Subcutaneous adipose tissue (tissue), 4 donors: ENCODE data around the gene NFX1. TPM values are rescaled to one million over a fixed set of nuclear protein-coding genes. Genes with fewer than 3 reads are reported as not detected.

Experiments
- total RNA-seq, 4 donors: library from RNA; depleted of rRNA; stranded (reverse); fragments of >200 nt; gene quantifications; one replicate each; pipeline ENCODE4 v1.1.0, GENCODE V29; 2016
- TF ChIP-seq, protein P1 (sequence below): fragments of 450-650 bp; IDR thresholded peaks from one replicate; pipeline ENCODE4 v1.5.1; 2016; ENCODE audit warnings: low read depth, mild to moderate bottlenecking, control low read depth, antibody characterized with exemption, moderate library complexity

The NFX1 gene
- total RNA-seq, 4 donors from 2014 or later, result 33.5 to 43.2 (median 39.0) TPM

GRCh38 chr9:33320568-33321261 lies 30.4 kb downstream of the NFX1 start:
- TF ChIP-seq, protein P1, sequence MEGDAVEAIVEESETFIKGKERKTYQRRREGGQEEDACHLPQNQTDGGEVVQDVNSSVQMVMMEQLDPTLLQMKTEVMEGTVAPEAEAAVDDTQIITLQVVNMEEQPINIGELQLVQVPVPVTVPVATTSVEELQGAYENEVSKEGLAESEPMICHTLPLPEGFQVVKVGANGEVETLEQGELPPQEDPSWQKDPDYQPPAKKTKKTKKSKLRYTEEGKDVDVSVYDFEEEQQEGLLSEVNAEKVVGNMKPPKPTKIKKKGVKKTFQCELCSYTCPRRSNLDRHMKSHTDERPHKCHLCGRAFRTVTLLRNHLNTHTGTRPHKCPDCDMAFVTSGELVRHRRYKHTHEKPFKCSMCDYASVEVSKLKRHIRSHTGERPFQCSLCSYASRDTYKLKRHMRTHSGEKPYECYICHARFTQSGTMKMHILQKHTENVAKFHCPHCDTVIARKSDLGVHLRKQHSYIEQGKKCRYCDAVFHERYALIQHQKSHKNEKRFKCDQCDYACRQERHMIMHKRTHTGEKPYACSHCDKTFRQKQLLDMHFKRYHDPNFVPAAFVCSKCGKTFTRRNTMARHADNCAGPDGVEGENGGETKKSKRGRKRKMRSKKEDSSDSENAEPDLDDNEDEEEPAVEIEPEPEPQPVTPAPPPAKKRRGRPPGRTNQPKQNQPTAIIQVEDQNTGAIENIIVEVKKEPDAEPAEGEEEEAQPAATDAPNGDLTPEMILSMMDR, result no peak

DNA sequence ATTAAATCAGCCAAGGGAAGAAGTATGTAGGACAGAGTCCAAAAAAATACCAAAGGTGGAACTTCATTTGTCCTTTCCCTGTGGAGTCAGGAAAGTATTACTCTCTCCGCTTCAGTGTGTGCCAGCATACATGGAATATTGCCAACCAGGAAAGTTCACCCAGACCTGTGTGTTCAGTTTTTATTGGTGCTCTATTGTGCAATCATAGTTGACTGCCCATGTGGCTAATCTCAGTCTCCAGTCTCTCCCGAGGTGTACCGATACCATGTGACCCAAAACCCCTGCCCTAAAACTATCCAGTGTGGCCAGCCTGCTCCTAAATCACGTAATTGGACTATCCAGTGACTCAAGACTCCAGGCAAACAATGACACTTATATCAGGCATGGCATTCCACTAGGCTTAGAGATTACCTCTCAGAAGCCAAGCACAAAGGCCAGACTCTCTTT lies 38.8 kb downstream of the NFX1 start:
- TF ChIP-seq, protein P1, result no peak

DNA sequence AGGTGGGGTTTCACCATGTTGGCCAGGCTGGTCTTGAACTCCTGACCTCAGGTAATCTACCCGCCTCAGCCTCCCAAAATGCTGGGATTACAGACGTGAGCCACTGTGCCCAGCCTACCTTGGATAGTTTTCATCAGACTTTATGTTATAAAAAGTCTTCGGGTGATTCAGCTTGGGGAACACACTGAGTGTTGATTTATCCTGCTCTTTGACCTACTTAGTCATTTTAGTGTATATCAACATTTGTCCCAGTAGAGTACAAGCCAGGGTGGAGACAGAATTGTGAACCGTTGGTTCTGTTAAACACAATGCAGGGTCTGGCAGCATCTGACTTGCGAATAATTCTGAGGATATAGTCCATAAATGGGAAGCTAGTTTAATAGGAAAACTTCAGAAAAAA lies 39.7 kb downstream of the NFX1 start:
- TF ChIP-seq, protein P1, result no peak

GRCh38 chr9:33331377-33331891 lies 41.1 kb downstream of the NFX1 start:
- TF ChIP-seq, protein P1, result no peak

- TF ChIP-seq, protein P1, result no peak
Observed at GRCh38 chr9:33332011-33332410, 41.7 kb downstream of the NFX1 start.

DNA sequence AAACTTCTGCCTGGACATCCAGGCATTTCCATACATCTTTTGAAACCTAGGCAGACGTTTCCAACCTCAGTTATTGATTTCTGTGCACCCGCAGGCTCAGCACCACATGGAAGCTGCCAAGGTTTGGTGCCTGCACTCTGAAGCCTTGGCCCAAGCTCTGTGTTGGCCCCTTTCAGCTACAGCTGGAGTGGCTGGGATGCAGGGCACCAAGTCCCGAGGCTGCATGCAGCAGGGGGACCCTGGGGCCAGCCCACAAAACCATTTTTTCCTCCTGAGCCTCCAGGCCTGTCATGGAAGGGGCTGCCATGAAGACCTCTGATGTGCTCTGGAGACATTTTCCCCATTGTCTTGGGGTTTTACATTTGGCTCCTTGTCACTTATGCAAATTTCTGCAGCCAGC lies 49.9 kb downstream of the NFX1 start:
- TF ChIP-seq, protein P1, result no peak

DNA sequence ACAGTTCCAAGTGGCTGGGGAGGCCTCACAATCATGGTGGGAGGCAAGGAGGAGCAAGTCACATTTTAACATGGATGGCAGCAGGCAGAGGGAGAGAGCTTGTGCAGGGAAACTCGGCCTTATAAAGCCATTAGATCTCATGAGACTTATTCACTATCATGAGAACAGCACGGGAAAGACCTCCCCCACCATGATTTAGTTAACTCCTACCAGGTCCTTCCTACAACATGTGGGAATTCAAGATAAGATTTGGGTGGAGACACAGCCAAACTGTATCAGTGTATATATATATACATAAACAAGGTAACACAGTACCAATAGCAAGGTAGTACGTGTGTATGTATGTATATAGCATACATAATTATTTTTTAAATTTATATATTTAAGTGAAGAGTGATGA lies 50.9 kb downstream of the NFX1 start:
- TF ChIP-seq, protein P1, result no peak
